ENCODE measurements around the gene FHOD3. TPM values are rescaled to one million over a fixed set of nuclear protein-coding genes. Genes with fewer than 3 reads are reported as not detected.
A peak's percentile ranks its signal among the peaks of the same experiment; 100 is the strongest.

The FHOD3 gene
- total RNA-seq, 1 donor from 2014 or later, result 5.9 TPM

- Mint-ChIP-seq H3K36me3 (ENCODE audit: low read depth, unreplicated experiment) (peaks cover 2% of the 10 kb centered on the region), H3K27me3 (ENCODE audit: low read depth, unreplicated experiment) (peaks cover 9% of the 10 kb centered on the region), H3K4me3 (ENCODE audit: unreplicated experiment) (no peak overlapping the region), H3K4me1 (ENCODE audit: low read depth, unreplicated experiment) (peaks cover 8% of the 10 kb centered on the region), H3K27ac (ENCODE audit: unreplicated experiment) (no peak overlapping the region), H3K9me3 (ENCODE audit: unreplicated experiment) (no peaks in the 10 kb centered on the region)
- Histone ChIP-seq H4K20me1 (ENCODE audit: insufficient read depth, low read length) (peaks cover 9% of the 10 kb centered on the region), H3K9ac (ENCODE audit: low read length) (no peak overlapping the region), H3K4me1 (ENCODE audit: insufficient read depth, low read length) (peaks cover 9% of the 10 kb centered on the region), H3K27ac (ENCODE audit: low read depth, low read length) (no peak overlapping the region), H3K36me3 (ENCODE audit: insufficient read depth, low read length) (no peaks in the 10 kb centered on the region), H3K4me3 (ENCODE audit: insufficient read depth, low read depth, low read length) (no peak overlapping the region), H3K9me3 (ENCODE audit: insufficient read depth, low read depth, low read length) (no peaks in the 10 kb centered on the region), H3K79me2 (ENCODE audit: insufficient read depth, low read length) (no peaks in the 10 kb centered on the region), H2AFZ (ENCODE audit: low read depth, low read length) (no peak overlapping the region), H3K4me2 (ENCODE audit: low read length) (no peak overlapping the region), H3K27me3 (ENCODE audit: insufficient read depth, low read length) (no peaks in the 10 kb centered on the region)
- FAIRE-seq (no peak), DNase-seq (ENCODE audit: low read depth) (no peak)
- TF ChIP-seq CTCF (IDR thresholded peaks at IDR 0.05; ENCODE audit: insufficient read depth, low read depth, low read length), result no peak
- no peak for TF ChIP-seq EZH2 (IDR thresholded peaks at IDR 0.05; ENCODE audit: insufficient read depth, low read length)
Measured at GRCh38 chr18:36516258-36516657, 218.7 kb downstream of the FHOD3 start.

GRCh38 chr18:36516726-36517125 is 219.2 kb downstream of the FHOD3 start:
- H3K4me3 ChIP-seq (ENCODE audit: insufficient read depth, low read depth, low read length), result no peak overlapping the region
- FAIRE-seq (no peak), DNase-seq (ENCODE audit: low read depth) (no peak)
- peaks cover 2% of the 10 kb centered on the region for H3K36me3 Mint-ChIP-seq (ENCODE audit: low read depth, unreplicated experiment)
- no peak overlapping the region for H3K4me3 Mint-ChIP-seq (ENCODE audit: unreplicated experiment)
- peaks cover 8% of the 10 kb centered on the region for H3K4me1 Mint-ChIP-seq (ENCODE audit: low read depth, unreplicated experiment)
- no peak overlapping the region for H3K4me2 ChIP-seq (ENCODE audit: low read length)
- no peak overlapping the region for H3K27ac ChIP-seq (ENCODE audit: low read depth, low read length)
- peaks cover 9% of the 10 kb centered on the region for H3K27me3 Mint-ChIP-seq (ENCODE audit: low read depth, unreplicated experiment)
- H3K4me1 ChIP-seq (ENCODE audit: insufficient read depth, low read length), result peaks cover 9% of the 10 kb centered on the region
- no peak overlapping the region for H3K27ac Mint-ChIP-seq (ENCODE audit: unreplicated experiment)
- no peaks in the 10 kb centered on the region for H3K9me3 ChIP-seq (ENCODE audit: insufficient read depth, low read depth, low read length)
- no peaks in the 10 kb centered on the region for H3K27me3 ChIP-seq (ENCODE audit: insufficient read depth, low read length)
- H4K20me1 ChIP-seq (ENCODE audit: insufficient read depth, low read length), result peaks cover 9% of the 10 kb centered on the region
- no peaks in the 10 kb centered on the region for H3K79me2 ChIP-seq (ENCODE audit: insufficient read depth, low read length)
- H2AFZ ChIP-seq (ENCODE audit: low read depth, low read length), result no peak overlapping the region
- no peaks in the 10 kb centered on the region for H3K36me3 ChIP-seq (ENCODE audit: insufficient read depth, low read length)
- no peak for TF ChIP-seq CTCF (IDR thresholded peaks at IDR 0.05; ENCODE audit: insufficient read depth, low read depth, low read length)
- no peak overlapping the region for H3K9ac ChIP-seq (ENCODE audit: low read length)
- H3K9me3 Mint-ChIP-seq (ENCODE audit: unreplicated experiment), result no peaks in the 10 kb centered on the region

- H3K4me1 ChIP-seq (ENCODE audit: insufficient read depth, low read length), result peaks cover 9% of the 10 kb centered on the region
- no peak for DNase-seq (ENCODE audit: low read depth)
- H3K27me3 ChIP-seq (ENCODE audit: insufficient read depth, low read length), result no peaks in the 10 kb centered on the region
- H3K27ac Mint-ChIP-seq (ENCODE audit: unreplicated experiment), result no peak overlapping the region
- no peak overlapping the region for H3K4me3 Mint-ChIP-seq (ENCODE audit: unreplicated experiment)
- H4K20me1 ChIP-seq (ENCODE audit: insufficient read depth, low read length), result peaks cover 9% of the 10 kb centered on the region
- no peak overlapping the region for H3K4me3 ChIP-seq (ENCODE audit: insufficient read depth, low read depth, low read length)
- H3K9me3 Mint-ChIP-seq (ENCODE audit: unreplicated experiment), result no peaks in the 10 kb centered on the region
- H3K4me1 Mint-ChIP-seq (ENCODE audit: low read depth, unreplicated experiment), result peaks cover 8% of the 10 kb centered on the region
- no peak overlapping the region for H3K9ac ChIP-seq (ENCODE audit: low read length)
- FAIRE-seq, result no peak
- H3K4me2 ChIP-seq (ENCODE audit: low read length), result peak overlapping the region; percentile 1
- no peaks in the 10 kb centered on the region for H3K79me2 ChIP-seq (ENCODE audit: insufficient read depth, low read length)
- H3K9me3 ChIP-seq (ENCODE audit: insufficient read depth, low read depth, low read length), result no peaks in the 10 kb centered on the region
- peaks cover 12% of the 10 kb centered on the region for H3K27me3 Mint-ChIP-seq (ENCODE audit: low read depth, unreplicated experiment)
- TF ChIP-seq CTCF (IDR thresholded peaks at IDR 0.05; ENCODE audit: insufficient read depth, low read depth, low read length) (no peak), EZH2 (IDR thresholded peaks at IDR 0.05; ENCODE audit: insufficient read depth, low read length) (no peak)
- no peaks in the 10 kb centered on the region for H3K36me3 ChIP-seq (ENCODE audit: insufficient read depth, low read length)
- H3K36me3 Mint-ChIP-seq (ENCODE audit: low read depth, unreplicated experiment), result peaks cover 5% of the 10 kb centered on the region
- H2AFZ ChIP-seq (ENCODE audit: low read depth, low read length), result no peak overlapping the region
- H3K27ac ChIP-seq (ENCODE audit: low read depth, low read length), result no peak overlapping the region
Measured at GRCh38 chr18:36518839-36519238, 221.3 kb downstream of the FHOD3 start.
